ENCODE data around the gene SGK1.

DNA sequence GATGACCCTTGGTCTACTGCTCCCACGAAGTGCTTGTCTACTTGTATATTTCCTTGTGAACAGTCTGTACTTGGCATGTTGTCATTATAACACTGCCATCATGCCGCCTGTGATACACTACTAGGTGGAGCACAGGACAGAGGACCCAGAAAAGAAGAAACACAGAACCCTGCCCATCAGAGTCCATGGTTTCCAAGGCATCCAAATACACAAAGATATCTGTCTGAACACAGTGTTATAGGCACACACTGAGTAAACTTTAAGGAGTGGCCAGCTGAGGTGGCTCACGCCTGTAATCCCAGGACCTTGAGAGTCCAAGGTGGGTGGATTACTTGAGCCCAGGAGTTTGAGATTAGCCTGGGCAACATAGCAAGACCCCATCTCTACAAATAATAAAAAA lies 155.0 kb downstream of the SGK1 start:
- TF ChIP-seq, protein P1, sequence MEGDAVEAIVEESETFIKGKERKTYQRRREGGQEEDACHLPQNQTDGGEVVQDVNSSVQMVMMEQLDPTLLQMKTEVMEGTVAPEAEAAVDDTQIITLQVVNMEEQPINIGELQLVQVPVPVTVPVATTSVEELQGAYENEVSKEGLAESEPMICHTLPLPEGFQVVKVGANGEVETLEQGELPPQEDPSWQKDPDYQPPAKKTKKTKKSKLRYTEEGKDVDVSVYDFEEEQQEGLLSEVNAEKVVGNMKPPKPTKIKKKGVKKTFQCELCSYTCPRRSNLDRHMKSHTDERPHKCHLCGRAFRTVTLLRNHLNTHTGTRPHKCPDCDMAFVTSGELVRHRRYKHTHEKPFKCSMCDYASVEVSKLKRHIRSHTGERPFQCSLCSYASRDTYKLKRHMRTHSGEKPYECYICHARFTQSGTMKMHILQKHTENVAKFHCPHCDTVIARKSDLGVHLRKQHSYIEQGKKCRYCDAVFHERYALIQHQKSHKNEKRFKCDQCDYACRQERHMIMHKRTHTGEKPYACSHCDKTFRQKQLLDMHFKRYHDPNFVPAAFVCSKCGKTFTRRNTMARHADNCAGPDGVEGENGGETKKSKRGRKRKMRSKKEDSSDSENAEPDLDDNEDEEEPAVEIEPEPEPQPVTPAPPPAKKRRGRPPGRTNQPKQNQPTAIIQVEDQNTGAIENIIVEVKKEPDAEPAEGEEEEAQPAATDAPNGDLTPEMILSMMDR (conservative IDR thresholded peaks at IDR 0.05 in 1 of 2, IDR thresholded peaks at IDR 0.05 in 1 of 2; ENCODE audit: extremely low read depth in 1 of 2, insufficient read depth in 1 of 2, low read depth in 1 of 2, low read length in 2 of 2) = no peak
- TF ChIP-seq EZH2 (IDR thresholded peaks at IDR 0.05; ENCODE audit: borderline replicate concordance, low read length) = no peak

Measured in mammary epithelial cell (primary cell).